Vagina (tissue), 2 donors: Measurements from ENCODE around the gene IFRD1.

Experiments
- CTCF ChIP-seq, 3 experiments: fragments of 450-650 bp in 2 of 3; fragments of 200-600 bp in 1 of 3; sonication (generic) in 1 of 3; IDR thresholded peaks; one replicate each; pipeline ENCODE4 v1.5.1; 2017 to 2019; ENCODE audit warnings: antibody characterized with exemption in 3 of 3, mild to moderate bottlenecking in 2 of 3, moderate library complexity in 2 of 3
- POLR2A ChIP-seq, 2 donors: fragments of 450-650 bp; IDR thresholded peaks; one replicate each; pipeline ENCODE4 v1.6.1; 2017; ENCODE audit warnings: antibody characterized with exemption in 2 of 2, mild to moderate bottlenecking in 2 of 2, moderate library complexity in 2 of 2
- POLR2AphosphoS5 ChIP-seq, 2 donors: sonication (generic); formaldehyde crosslinking; IDR thresholded peaks; one replicate each; pipeline ENCODE4 v1.9.0; 2017; ENCODE audit warnings: antibody characterized with exemption in 2 of 2, mild to moderate bottlenecking in 2 of 2, low read depth in 1 of 2; ENCODE audit not compliant: insufficient read depth in 1 of 2

GRCh38 chr7:112501801-112502503, 51.7 kb downstream of the IFRD1 start:
- no peak for TF ChIP-seq CTCF (IDR thresholded peaks at IDR 0.05)
- no peak for TF ChIP-seq POLR2A (IDR thresholded peaks at IDR 0.05)
- no peak for TF ChIP-seq POLR2AphosphoS5 (IDR thresholded peaks at IDR 0.05; ENCODE audit: insufficient read depth in 1 of 2, low read depth in 1 of 2)
